ENCODE measurements around the gene C4A. TPM values are rescaled to one million over a fixed set of nuclear protein-coding genes. Genes with fewer than 3 reads are reported as not detected.
"Not testable (repeated sequence)": the region's sequence is repeated elsewhere in the genome, so short reads cannot be mapped to it uniquely, and the experiment has no call there.

C4A gene
- total RNA-seq, 4 donors from 2014 or later: 50.4 to 111 (median 81.5) TPM

- Histone ChIP-seq H3K27me3 (no peaks in the 10 kb centered on the region), H3K36me3 (peaks cover 0 to 12% of the 10 kb centered on the region in 2 donors), H3K4me1 (peaks cover 0 to 42% (median 24%) of the 10 kb centered on the region in 3 donors), H3K4me3 (no peak overlapping the region), H3K9me3 (no peaks in the 10 kb centered on the region), H3K27ac (peak overlapping the region in 3 of 4 donors; percentile 80 to 84 (median 81))
- ATAC-seq: no peak
- no peak for TF ChIP-seq POLR2A (IDR thresholded peaks at IDR 0.05)
- no peak for TF ChIP-seq EP300 (IDR thresholded peaks at IDR 0.05)
- TF ChIP-seq POLR2AphosphoS5 (IDR thresholded peaks at IDR 0.05): no peak
- no peak for TF ChIP-seq CTCF (IDR thresholded peaks at IDR 0.05)
- WGBS, 2 donors (ENCODE audit: low coverage in 1 of 2): 40 to 53% methylated on average over 1 to 5 of the region's 6 CpGs
Observed at GRCh38 chr6:32047539-32047854, 65.6 kb downstream of the C4A start.

GRCh38 chr6:32047855-32048766, 66.3 kb downstream of the C4A start:
- Histone ChIP-seq H3K36me3 (peaks cover 0 to 19% of the 10 kb centered on the region in 2 donors), H3K27me3 (no peaks in the 10 kb centered on the region), H3K4me1 (peaks cover 0 to 42% (median 24%) of the 10 kb centered on the region in 3 donors), H3K9me3 (no peaks in the 10 kb centered on the region), H3K27ac (peak overlapping the region in 3 of 4 donors; percentile 80 to 84 (median 81)), H3K4me3 (no peak overlapping the region)
- 27% methylated on average over 8 of the region's 42 CpGs; no CpG with 5 or more reads in 1 of the 2 donors for WGBS, 2 donors (ENCODE audit: low coverage in 1 of 2)
- peak; percentile 63 for ATAC-seq
- TF ChIP-seq POLR2AphosphoS5 (IDR thresholded peaks at IDR 0.05): no peak
- peak in 3 of 4 experiments; percentile 88 for TF ChIP-seq CTCF (IDR thresholded peaks at IDR 0.05)

- not testable (repeated sequence) for H3K9me3 ChIP-seq, H3K4me3 ChIP-seq, H3K27me3 ChIP-seq, ATAC-seq
- H3K4me1 ChIP-seq: peaks cover 0 to 42% (median 24%) of the 10 kb centered on the region in 3 donors
- peaks cover 0 to 22% of the 10 kb centered on the region in 2 donors for H3K36me3 ChIP-seq
- WGBS, 2 donors (ENCODE audit: low coverage in 1 of 2): 90 to 100% methylated on average over 3 to 9 of the region's 21 CpGs
- peak overlapping the region in 3 of 4 donors; percentile 53 to 80 (median 54) for H3K27ac ChIP-seq
Observed at GRCh38 chr6:32049149-32049548, 67.3 kb downstream of the C4A start.

GRCh38 chr6:32049736-32050135, 67.9 kb downstream of the C4A start:
- not testable (repeated sequence) for H3K4me3 ChIP-seq, H3K27me3 ChIP-seq, ATAC-seq, H3K9me3 ChIP-seq
- no CpG with 5 or more reads among the region's 11 CpGs for WGBS, 2 donors (ENCODE audit: low coverage in 1 of 2)
- Histone ChIP-seq H3K27ac (peak overlapping the region in 3 of 4 donors; percentile 53 to 80 (median 54)), H3K36me3 (peaks cover 0 to 27% of the 10 kb centered on the region in 2 donors), H3K4me1 (peaks cover 0 to 42% (median 24%) of the 10 kb centered on the region in 3 donors)

- H3K4me3 ChIP-seq: no peak overlapping the region
- peak overlapping the region in 1 of 4 donors; percentile 53 for H3K27ac ChIP-seq
- ATAC-seq: no peak
- peaks cover 0 to 34% of the 10 kb centered on the region in 2 donors for H3K36me3 ChIP-seq
- TF ChIP-seq POLR2A (IDR thresholded peaks at IDR 0.05) (no peak), EP300 (IDR thresholded peaks at IDR 0.05) (no peak), POLR2AphosphoS5 (IDR thresholded peaks at IDR 0.05) (no peak), CTCF (IDR thresholded peaks at IDR 0.05) (no peak)
- no peaks in the 10 kb centered on the region for H3K27me3 ChIP-seq
- no peaks in the 10 kb centered on the region for H3K9me3 ChIP-seq
- 50 to 68% methylated on average over 2 to 5 of the region's 5 CpGs for WGBS, 2 donors (ENCODE audit: low coverage in 1 of 2)
- H3K4me1 ChIP-seq: peaks cover 0 to 42% (median 24%) of the 10 kb centered on the region in 3 donors
Observed at GRCh38 chr6:32050562-32050961, 68.7 kb downstream of the C4A start.

Small RNA genes lying within 50 kb of the gene (small RNA-seq; reads per million reads assigned to genes)
- gene AL645922.1: 0 reads per million in 4 donors

Other genes starting within 250 kb of the C4A start
- 100 to 1,000 TPM; 191 to 427 (median 276) TPM for gene CLIC1, start 245.5 kb upstream of the C4A start, total RNA-seq
- 10 to 100 TPM in 1 of 4 donors, 1 to 10 TPM in 3; 1.9 to 12.7 (median 6.7) TPM for gene MSH5, start 242.1 kb upstream of the C4A start, total RNA-seq
- 1 to 10 TPM in 1 of 4 donors, under 1 TPM in 1, not detected in 2; 0.93 to 1.1 TPM for gene SAPCD1, start 219.4 kb upstream of the C4A start, total RNA-seq
- under 1 TPM; 0.12 to 0.54 (median 0.31) TPM for gene VWA7, start 204.7 kb upstream of the C4A start, total RNA-seq
- 10 to 100 TPM; 25.4 to 50.6 (median 29.9) TPM for gene VARS1, start 186.3 kb upstream of the C4A start, total RNA-seq
- gene LSM2, start 175.1 kb upstream of the C4A start, total RNA-seq: 10 to 100 TPM; 18.0 to 31.7 (median 28.5) TPM
- gene HSPA1L, start 166.8 kb upstream of the C4A start, total RNA-seq: 1 to 10 TPM; 1.9 to 3.9 (median 2.6) TPM
- 100 to 1,000 TPM; 287 to 496 (median 351) TPM for gene HSPA1A, start 166.5 kb upstream of the C4A start, total RNA-seq
- 100 to 1,000 TPM; 198 to 260 (median 219) TPM for gene HSPA1B, start 154.3 kb upstream of the C4A start, total RNA-seq
- 10 to 100 TPM; 28.2 to 39.1 (median 30.5) TPM for gene NEU1, start 119.2 kb upstream of the C4A start, total RNA-seq
- 1 to 10 TPM in 2 of 4 donors, not detected in 2; 1.1 to 4.5 TPM for gene SLC44A4, start 103.1 kb upstream of the C4A start, total RNA-seq
- gene EHMT2, start 84.4 kb upstream of the C4A start, total RNA-seq: 10 to 100 TPM; 29.5 to 43.4 (median 35.5) TPM
- 1 to 10 TPM in 2 of 4 donors, under 1 TPM in 2; 0.40 to 2.0 (median 0.86) TPM for gene ZBTB12, start 80.0 kb upstream of the C4A start, total RNA-seq
- 10 to 100 TPM in 3 of 4 donors, 1 to 10 TPM in 1; 3.3 to 33.4 (median 14.4) TPM for gene C2, start 54.3 kb upstream of the C4A start, total RNA-seq
- 10 to 100 TPM in 3 of 4 donors, 1 to 10 TPM in 1; 8.1 to 42.6 (median 23.1) TPM for gene CFB, start 36.0 kb upstream of the C4A start, total RNA-seq
- 10 to 100 TPM; 64.1 to 89.7 (median 70.4) TPM for gene NELFE, start 23.1 kb upstream of the C4A start, total RNA-seq
- gene SKIC2, start 22.9 kb upstream of the C4A start, total RNA-seq: 10 to 100 TPM; 18.8 to 52.5 (median 25.8) TPM
- 10 to 100 TPM; 12.3 to 17.4 (median 14.6) TPM for gene DXO, start 9.9 kb upstream of the C4A start, total RNA-seq
- gene C4B, start 32.7 kb downstream of the C4A start, total RNA-seq: 100 to 1,000 TPM in 1 of 4 donors, 10 to 100 TPM in 3; 45.6 to 259 (median 82.1) TPM
- 1 to 10 TPM in 1 of 4 donors, under 1 TPM in 2, not detected in 1; 0.47 to 1.7 (median 0.81) TPM for gene CYP21A2, start 56.4 kb downstream of the C4A start, total RNA-seq
- 100 to 1,000 TPM; 148 to 394 (median 190) TPM for gene TNXB, start 127.3 kb downstream of the C4A start, total RNA-seq
- gene ATF6B, start 146.2 kb downstream of the C4A start, total RNA-seq: 10 to 100 TPM; 13.3 to 26.9 (median 25.2) TPM
- 1 to 10 TPM; 2.3 to 4.2 (median 3.7) TPM for gene FKBPL, start 148.2 kb downstream of the C4A start, total RNA-seq
- 1 to 10 TPM; 1.2 to 4.8 (median 3.1) TPM for gene PRRT1, start 169.9 kb downstream of the C4A start, total RNA-seq
- 100 to 1,000 TPM in 1 of 4 donors, 10 to 100 TPM in 3; 16.0 to 120 (median 25.5) TPM for gene PPT2, start 172.1 kb downstream of the C4A start, total RNA-seq
- 10 to 100 TPM in 2 of 4 donors, 1 to 10 TPM in 2; 5.0 to 15.1 (median 10.1) TPM for gene EGFL8, start 182.5 kb downstream of the C4A start, total RNA-seq
- 10 to 100 TPM; 45.6 to 70.5 (median 54.6) TPM for gene AGPAT1, start 194.0 kb downstream of the C4A start, total RNA-seq
- 100 to 1,000 TPM in 1 of 4 donors, 10 to 100 TPM in 3; 78.8 to 101 (median 88.0) TPM for gene RNF5, start 196.3 kb downstream of the C4A start, total RNA-seq
- 1 to 10 TPM; 1.4 to 2.3 (median 1.6) TPM for gene AGER, start 202.2 kb downstream of the C4A start, total RNA-seq
- gene PBX2, start 208.1 kb downstream of the C4A start, total RNA-seq: 10 to 100 TPM; 42.9 to 70.1 (median 61.0) TPM
- 10 to 100 TPM in 2 of 4 donors, 1 to 10 TPM in 1, under 1 TPM in 1; 0.93 to 16.3 (median 9.0) TPM for gene GPSM3, start 210.6 kb downstream of the C4A start, total RNA-seq
- gene NOTCH4, start 242.0 kb downstream of the C4A start, total RNA-seq: 10 to 100 TPM; 10.9 to 26.0 (median 13.2) TPM

Data from gastroesophageal sphincter (tissue), 4 donors.